Measurements from ENCODE around the gene GRB10. TPM values are rescaled to one million over a fixed set of nuclear protein-coding genes. Genes with fewer than 3 reads are reported as not detected.

GRB10 gene
- total and polyA plus RNA-seq, 2 of the 8 experiments (the other 6 are each of a cell fraction or from before 2014, with no cell fraction given): 35.7 to 97.0 TPM

DNA sequence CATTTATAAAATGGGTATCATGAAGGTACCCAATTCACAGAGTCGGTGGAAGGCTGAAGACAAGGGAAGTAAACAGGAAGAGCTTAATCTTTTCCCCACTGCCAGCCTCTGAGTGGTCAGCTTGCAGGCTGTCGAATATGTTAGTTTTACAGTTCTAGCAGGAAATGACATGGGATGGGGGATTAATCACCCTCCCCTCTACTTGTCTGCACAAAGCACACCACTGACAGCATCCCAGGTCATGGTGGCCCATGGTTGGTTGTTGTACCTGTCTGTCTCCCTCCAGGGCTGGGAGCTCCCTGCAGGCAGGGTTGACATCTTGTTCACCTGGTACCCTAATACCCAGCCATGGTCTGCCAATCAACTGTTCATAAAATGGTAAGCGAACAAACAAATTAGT, 55.6 kb downstream of the GRB10 start:
- H3K9ac ChIP-seq (replicated peaks in 1 of 4; ENCODE audit: extremely low read depth in 1 of 4, low read depth in 3 of 4, low read length in 3 of 4): no peak overlapping the region
- DNase-seq (ENCODE audit: low read depth in 1 of 2, low spot score in 2 of 2): no peak
- H2BK20ac ChIP-seq (ENCODE audit: low read length): no peak overlapping the region
- peaks cover 26% of the 10 kb centered on the region for H3K79me1 ChIP-seq (ENCODE audit: low read depth, low read length)
- H3K23ac ChIP-seq (ENCODE audit: insufficient read length): no peak overlapping the region
- FAIRE-seq: no peak
- peaks cover 0 to 9% (median 0%) of the 10 kb centered on the region in 4 experiments; a peak in 2 of 8 replicates for H3K36me3 ChIP-seq (ENCODE audit: control insufficient read depth in 2 of 4, insufficient read depth in 4 of 4, low read length in 3 of 4)
- no peaks in the 10 kb centered on the region for H3K9me3 ChIP-seq (ENCODE audit: insufficient read depth in 2 of 2, low read depth in 1 of 2, low read length in 1 of 2)
- no peak overlapping the region for H3K14ac ChIP-seq (ENCODE audit: insufficient read length)
- no peak overlapping the region for H4K91ac ChIP-seq (replicated peaks; ENCODE audit: insufficient read length, low read length)
- ChIA-PET CTCF (ENCODE audit: partially characterized antibody) (interaction anchor here (0.5 to 0.7 kb wide), 2 partner anchors 20 to 929 kb away, joined by 3 read pairs; no protein-coding TSS in a partner anchor), POLR2A (ENCODE audit: partially characterized antibody) (interaction anchor here (1.4 kb wide), 1 partner anchor 18 kb away, joined by 3 read pairs; no protein-coding TSS in a partner anchor)
- H2BK5ac ChIP-seq (ENCODE audit: low read depth, low read length): no peak overlapping the region
- H2BK15ac ChIP-seq (ENCODE audit: low read length): no peak overlapping the region
- no peak overlapping the region for H3K4ac ChIP-seq (replicated peaks; ENCODE audit: insufficient read length, low read depth, low read length)
- peaks cover 0 to 11% of the 10 kb centered on the region in 2 experiments for H4K20me1 ChIP-seq (replicated peaks in 1 of 2; ENCODE audit: control insufficient read depth in 1 of 2, insufficient read depth in 2 of 2, low read length in 2 of 2)
- no peak overlapping the region for H3K4me3 ChIP-seq (ENCODE audit: extremely low read depth in 1 of 4, insufficient read depth in 2 of 4, low read depth in 3 of 4, low read length in 4 of 4)
- peaks cover 0 to 74% of the 10 kb centered on the region in 2 experiments; a peak in 2 of 4 replicates for H3K79me2 ChIP-seq (ENCODE audit: control insufficient read depth in 1 of 2, insufficient read depth in 2 of 2, low read length in 2 of 2)
- H3K4me2 ChIP-seq (ENCODE audit: insufficient read depth in 1 of 2, low read depth in 2 of 2, low read length in 2 of 2): no peak overlapping the region
- no peak overlapping the region for H3K18ac ChIP-seq (ENCODE audit: extremely low read depth, low read length)
- H4K5ac ChIP-seq (ENCODE audit: insufficient read length, low read depth, low read length): no peak overlapping the region
- H3K56ac ChIP-seq (replicated peaks; ENCODE audit: insufficient read length, low read depth, low read length): no peak overlapping the region
- no peak overlapping the region for H2BK120ac ChIP-seq (replicated peaks; ENCODE audit: low read depth, low read length)
- H2BK12ac ChIP-seq (ENCODE audit: low read depth, low read length): no peak overlapping the region
- H4K8ac ChIP-seq (ENCODE audit: extremely low read depth, insufficient read depth, low read length): no peak overlapping the region
- H3K23me2 ChIP-seq (ENCODE audit: low read depth, low read length): no peaks in the 10 kb centered on the region
- WGBS, 2 experiments (ENCODE audit: extremely low coverage in 1 of 2, insufficient coverage in 1 of 2, insufficient read length in 1 of 2, insufficient replicate concordance in 2 of 2, low coverage in 1 of 2, low lambda C conversion rate in 2 of 2, missing lambda C conversion rate in 1 of 2): 96% methylated on average over 3 of the region's 3 CpGs; no CpG with 5 or more reads in 1 of the 2 experiments
- no peak overlapping the region for H3K27ac ChIP-seq (ENCODE audit: low read depth, low read length)
- H3K27me3 ChIP-seq (replicated peaks in 1 of 4; ENCODE audit: control insufficient read depth in 3 of 4, extremely low read depth in 1 of 4, insufficient read depth in 3 of 4, low read length in 3 of 4): no peaks in the 10 kb centered on the region
- no peak overlapping the region for H2AK5ac ChIP-seq (ENCODE audit: low read depth, low read length)
- no peak overlapping the region for H2AFZ ChIP-seq (ENCODE audit: low read length)
- H3K4me1 ChIP-seq (replicated peaks in 1 of 4; ENCODE audit: control insufficient read depth in 3 of 4, insufficient read depth in 4 of 4, low read length in 3 of 4): peaks cover 0 to 5% (median 1%) of the 10 kb centered on the region in 4 experiments; a peak in 2 of 7 replicates
- TF ChIP-seq RFX5 (IDR thresholded peaks at IDR 0.05; ENCODE audit: borderline replicate concordance, low read depth, low read length): no peak
- TF ChIP-seq CEBPB (IDR thresholded peaks at IDR 0.05; ENCODE audit: low read depth, low read length): no peak
- no peak for TF ChIP-seq PHF8 (conservative IDR thresholded peaks at IDR 0.05; ENCODE audit: low read depth, low read length)
- no peak for TF ChIP-seq GTF2F1 (IDR thresholded peaks at IDR 0.05; ENCODE audit: borderline replicate concordance, low read depth, low read length)

Data from H1 (cell line).